Measurements from ENCODE around the gene OR4N5.
"Not testable (repeated sequence)": the region's sequence is repeated elsewhere in the genome, so short reads cannot be mapped to it uniquely, and the experiment has no call there.

The OR4N5 gene, protein sequence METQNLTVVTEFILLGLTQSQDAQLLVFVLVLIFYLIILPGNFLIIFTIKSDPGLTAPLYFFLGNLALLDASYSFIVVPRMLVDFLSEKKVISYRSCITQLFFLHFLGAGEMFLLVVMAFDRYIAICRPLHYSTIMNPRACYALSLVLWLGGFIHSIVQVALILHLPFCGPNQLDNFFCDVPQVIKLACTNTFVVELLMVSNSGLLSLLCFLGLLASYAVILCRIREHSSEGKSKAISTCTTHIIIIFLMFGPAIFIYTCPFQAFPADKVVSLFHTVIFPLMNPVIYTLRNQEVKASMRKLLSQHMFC

GRCh38 chr14:20138520-20138919 is at the start of gene OR4N5:
Gene OR4N5 (plus strand): TSS chr14:20138820. CDS start chr14:20143736, 4,916 bp downstream.
- no peaks in the 10 kb centered on the region for H3K36me3 ChIP-seq (ENCODE audit: low read depth)
- H3K27ac ChIP-seq (ENCODE audit: poor library complexity, severe bottlenecking): no peak within 1 kb of the TSS
- DNase-seq (ENCODE audit: low spot score): no peak
- peaks cover 43% of the 10 kb centered on the region for H3K27me3 ChIP-seq (ENCODE audit: insufficient read depth, poor library complexity, severe bottlenecking)
- no peaks in the 10 kb centered on the region for H3K4me1 ChIP-seq (ENCODE audit: insufficient read depth, poor library complexity, severe bottlenecking)
- H3K4me3 ChIP-seq (ENCODE audit: severe bottlenecking): no peak within 1 kb of the TSS
- TF ChIP-seq, protein P1, sequence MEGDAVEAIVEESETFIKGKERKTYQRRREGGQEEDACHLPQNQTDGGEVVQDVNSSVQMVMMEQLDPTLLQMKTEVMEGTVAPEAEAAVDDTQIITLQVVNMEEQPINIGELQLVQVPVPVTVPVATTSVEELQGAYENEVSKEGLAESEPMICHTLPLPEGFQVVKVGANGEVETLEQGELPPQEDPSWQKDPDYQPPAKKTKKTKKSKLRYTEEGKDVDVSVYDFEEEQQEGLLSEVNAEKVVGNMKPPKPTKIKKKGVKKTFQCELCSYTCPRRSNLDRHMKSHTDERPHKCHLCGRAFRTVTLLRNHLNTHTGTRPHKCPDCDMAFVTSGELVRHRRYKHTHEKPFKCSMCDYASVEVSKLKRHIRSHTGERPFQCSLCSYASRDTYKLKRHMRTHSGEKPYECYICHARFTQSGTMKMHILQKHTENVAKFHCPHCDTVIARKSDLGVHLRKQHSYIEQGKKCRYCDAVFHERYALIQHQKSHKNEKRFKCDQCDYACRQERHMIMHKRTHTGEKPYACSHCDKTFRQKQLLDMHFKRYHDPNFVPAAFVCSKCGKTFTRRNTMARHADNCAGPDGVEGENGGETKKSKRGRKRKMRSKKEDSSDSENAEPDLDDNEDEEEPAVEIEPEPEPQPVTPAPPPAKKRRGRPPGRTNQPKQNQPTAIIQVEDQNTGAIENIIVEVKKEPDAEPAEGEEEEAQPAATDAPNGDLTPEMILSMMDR (IDR thresholded peaks at IDR 0.05; ENCODE audit: poor library complexity, severe bottlenecking): no peak
- H3K9me3 ChIP-seq (ENCODE audit: severe bottlenecking): no peaks in the 10 kb centered on the region
- ATAC-seq (ENCODE audit: low read depth): no peak

DNA sequence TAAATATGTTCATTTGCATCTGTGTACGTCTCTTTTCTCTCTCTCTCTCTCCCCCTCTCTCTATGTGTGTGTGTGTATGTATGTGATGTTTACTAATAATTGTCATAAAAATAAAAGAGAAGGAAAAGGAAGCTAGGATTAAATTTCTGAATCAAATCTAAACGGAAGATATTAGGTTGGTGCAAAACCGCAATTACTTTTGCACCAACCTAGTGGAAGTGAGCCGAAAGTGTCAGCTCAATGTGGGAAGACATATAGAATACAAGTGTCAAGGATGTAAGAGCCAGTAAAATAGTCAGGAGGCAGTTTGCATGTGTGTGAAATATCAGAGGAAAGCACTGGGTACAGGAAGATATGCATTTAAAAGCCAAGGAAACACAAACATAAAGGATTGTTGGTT is 46.6 kb upstream of the OR4N5 start:
- Histone ChIP-seq H3K36me3 (ENCODE audit: low read depth) (no peaks in the 10 kb centered on the region), H3K4me3 (ENCODE audit: severe bottlenecking) (no peak overlapping the region), H3K27me3 (ENCODE audit: insufficient read depth, poor library complexity, severe bottlenecking) (peaks cover 24% of the 10 kb centered on the region), H3K4me1 (ENCODE audit: insufficient read depth, poor library complexity, severe bottlenecking) (peaks cover 4% of the 10 kb centered on the region), H3K27ac (ENCODE audit: poor library complexity, severe bottlenecking) (no peak overlapping the region), H3K9me3 (ENCODE audit: severe bottlenecking) (no peaks in the 10 kb centered on the region)
- no peak for ATAC-seq (ENCODE audit: low read depth)
- no peak for DNase-seq (ENCODE audit: low spot score)
- TF ChIP-seq, protein P1 (IDR thresholded peaks at IDR 0.05; ENCODE audit: poor library complexity, severe bottlenecking): no peak

DNA sequence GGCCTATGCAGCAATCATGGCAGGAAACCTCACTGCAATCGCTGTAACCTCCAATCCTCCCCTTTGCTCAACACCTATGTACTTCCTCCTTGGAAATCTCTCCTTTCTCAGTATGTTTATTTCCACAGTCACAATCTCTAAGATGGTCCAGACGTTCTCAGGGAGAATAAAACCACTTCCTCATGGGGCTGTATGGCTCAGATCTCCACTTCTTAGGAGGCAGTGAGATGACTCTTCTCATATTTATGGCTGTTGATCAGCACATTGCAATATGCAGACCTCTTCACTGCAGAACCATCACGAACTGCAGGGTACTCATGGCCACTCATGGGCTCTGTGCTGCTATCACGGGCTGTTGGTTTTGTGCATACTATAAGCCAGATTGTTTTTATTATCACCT is 45.2 kb upstream of the OR4N5 start:
- Histone ChIP-seq H3K27ac (ENCODE audit: poor library complexity, severe bottlenecking) (no peak overlapping the region), H3K4me3 (ENCODE audit: severe bottlenecking) (no peak overlapping the region), H3K9me3 (ENCODE audit: severe bottlenecking) (no peaks in the 10 kb centered on the region), H3K27me3 (ENCODE audit: insufficient read depth, poor library complexity, severe bottlenecking) (peaks cover 22% of the 10 kb centered on the region), H3K36me3 (ENCODE audit: low read depth) (no peaks in the 10 kb centered on the region), H3K4me1 (ENCODE audit: insufficient read depth, poor library complexity, severe bottlenecking) (peaks cover 4% of the 10 kb centered on the region)
- ATAC-seq (ENCODE audit: low read depth) (no peak), DNase-seq (ENCODE audit: low spot score) (no peak)
- TF ChIP-seq, protein P1 (IDR thresholded peaks at IDR 0.05; ENCODE audit: poor library complexity, severe bottlenecking): no peak

- H3K4me1 ChIP-seq (ENCODE audit: insufficient read depth, poor library complexity, severe bottlenecking); DNase-seq (ENCODE audit: low spot score); H3K4me3 ChIP-seq (ENCODE audit: severe bottlenecking); H3K9me3 ChIP-seq (ENCODE audit: severe bottlenecking); H3K36me3 ChIP-seq (ENCODE audit: low read depth); ATAC-seq (ENCODE audit: low read depth); H3K27ac ChIP-seq (ENCODE audit: poor library complexity, severe bottlenecking): not testable (repeated sequence)
- peaks cover 14% of the 10 kb centered on the region for H3K27me3 ChIP-seq (ENCODE audit: insufficient read depth, poor library complexity, severe bottlenecking)
These were observed 39.5 kb upstream of the OR4N5 start for GRCh38 chr14:20098926-20099770.

DNA sequence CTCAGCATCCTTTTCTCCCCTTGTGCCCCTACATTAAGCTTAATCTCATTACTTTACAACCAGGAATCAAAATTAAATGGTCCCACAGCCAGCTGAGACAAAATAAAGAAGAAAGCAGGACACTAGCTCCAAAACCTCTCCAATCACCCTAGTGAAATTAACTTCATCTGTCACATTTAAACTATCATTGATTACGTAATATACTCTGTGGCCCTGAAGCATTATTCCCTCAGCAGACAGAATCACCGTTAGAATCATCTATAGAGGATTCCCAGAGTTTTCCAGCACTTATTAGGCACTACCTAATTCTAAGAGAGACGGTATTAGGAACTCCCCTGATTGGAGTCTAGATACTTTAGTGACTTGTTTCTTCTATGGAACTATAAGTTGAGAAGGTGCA is 28.2 kb upstream of the OR4N5 start, which contains the start of gene OR4K17:
Gene OR4K17, plus strand, starts transcription at position 302 of the 400 bp plus-strand sequence. CDS start 6,761 bp downstream, outside the sequence.
- Histone ChIP-seq H3K36me3 (ENCODE audit: low read depth) (no peaks in the 10 kb centered on the region), H3K4me1 (ENCODE audit: insufficient read depth, poor library complexity, severe bottlenecking) (no peaks in the 10 kb centered on the region), H3K27me3 (ENCODE audit: insufficient read depth, poor library complexity, severe bottlenecking) (peaks cover 16% of the 10 kb centered on the region), H3K27ac (ENCODE audit: poor library complexity, severe bottlenecking) (no peak within 1 kb of the TSS), H3K4me3 (ENCODE audit: severe bottlenecking) (no peak within 1 kb of the TSS), H3K9me3 (ENCODE audit: severe bottlenecking) (no peaks in the 10 kb centered on the region)
- no peak for ATAC-seq (ENCODE audit: low read depth)
- TF ChIP-seq, protein P1 (IDR thresholded peaks at IDR 0.05; ENCODE audit: poor library complexity, severe bottlenecking): no peak
- DNase-seq (ENCODE audit: low spot score): no peak
